Effector memory CD8-positive, alpha-beta T cell (primary cell): ENCODE data around the gene ANKRD53.
A peak's percentile ranks its signal among the peaks of the same experiment; 100 is the strongest.

Source experiments
- ATAC-seq: fragments of 150-1000 bp; cut with Tn5 transposase; replicated peaks from 2 replicates; pipeline ENCODE4 v1.10.0; 2021; ENCODE audit warnings: mild to moderate bottlenecking, moderate library complexity
- DNase-seq, 3 experiments: peaks; one replicate each; pipeline ENCODE4 v3.0.0; 2021
- H3K27ac Mint-ChIP-seq, 2 donors: one replicate each; pipeline ENCODE4 v1.8.0; 2022; ENCODE audit warnings: mild to moderate bottlenecking in 2 of 2, mixed read lengths in 2 of 2, moderate library complexity in 2 of 2
- H3K27me3 Mint-ChIP-seq, 2 donors: one replicate each; pipeline ENCODE4 v1.8.0; 2022; ENCODE audit warnings: mixed read lengths in 2 of 2
- H3K36me3 Mint-ChIP-seq: one replicate; pipeline ENCODE4 v1.8.0; 2022; ENCODE audit warnings: mild to moderate bottlenecking, moderate library complexity, mixed read lengths; ENCODE audit not compliant: insufficient read depth
- H3K4me1 Mint-ChIP-seq, 2 donors: one replicate each; pipeline ENCODE4 v1.8.0; 2022; ENCODE audit warnings: low read depth in 2 of 2, mixed read lengths in 2 of 2
- H3K4me3 Mint-ChIP-seq, 2 donors: one replicate each; pipeline ENCODE4 v1.8.0; 2022; ENCODE audit warnings: mild to moderate bottlenecking in 2 of 2, mixed read lengths in 2 of 2, moderate library complexity in 2 of 2
- H3K9me3 Mint-ChIP-seq, 2 donors: one replicate each; pipeline ENCODE4 v1.8.0; 2022; ENCODE audit warnings: mixed read lengths in 2 of 2

ANKRD53 gene

GRCh38 chr2:70964596-70965386 is 13.6 kb upstream of the ANKRD53 start:
- no peaks in the 10 kb centered on the region for H3K36me3 Mint-ChIP-seq
- H3K4me1 Mint-ChIP-seq: peaks cover 5 to 7% of the 10 kb centered on the region in 2 donors
- peaks cover 20 to 54% of the 10 kb centered on the region in 2 donors for H3K27me3 Mint-ChIP-seq
- no peaks in the 10 kb centered on the region for H3K9me3 Mint-ChIP-seq
- peak; percentile 99 for ATAC-seq
- peak overlapping the region; percentile 76 to 90 for H3K4me3 Mint-ChIP-seq
- peak overlapping the region in 1 of 2 donors; percentile 73 for H3K27ac Mint-ChIP-seq
- peak; percentile 83 to 84 (median 83) for DNase-seq

GRCh38 chr2:70965506-70965905 is 12.9 kb upstream of the ANKRD53 start:
- DNase-seq (no peak), ATAC-seq (no peak)
- Mint-ChIP-seq H3K9me3 (no peaks in the 10 kb centered on the region), H3K4me1 (peaks cover 5 to 7% of the 10 kb centered on the region in 2 donors), H3K4me3 (peak overlapping the region; percentile 76 to 90), H3K36me3 (no peaks in the 10 kb centered on the region), H3K27ac (peak overlapping the region in 1 of 2 donors; percentile 73), H3K27me3 (peaks cover 16 to 47% of the 10 kb centered on the region in 2 donors)

GRCh38 chr2:70966681-70967080 is 11.7 kb upstream of the ANKRD53 start:
- Mint-ChIP-seq H3K9me3 (no peaks in the 10 kb centered on the region), H3K36me3 (no peaks in the 10 kb centered on the region), H3K4me3 (no peak overlapping the region), H3K27me3 (peaks cover 16 to 41% of the 10 kb centered on the region in 2 donors), H3K4me1 (peaks cover 5 to 7% of the 10 kb centered on the region in 2 donors), H3K27ac (no peak overlapping the region)
- no peak for ATAC-seq
- DNase-seq: no peak

- Mint-ChIP-seq H3K4me3 (no peak overlapping the region), H3K9me3 (no peaks in the 10 kb centered on the region), H3K4me1 (peaks cover 5 to 7% of the 10 kb centered on the region in 2 donors), H3K36me3 (no peaks in the 10 kb centered on the region), H3K27ac (no peak overlapping the region), H3K27me3 (peaks cover 19 to 41% of the 10 kb centered on the region in 2 donors)
- no peak for ATAC-seq
- no peak for DNase-seq
Observed at GRCh38 chr2:70967189-70967588, 11.2 kb upstream of the ANKRD53 start.

- DNase-seq (no peak), ATAC-seq (no peak)
- Mint-ChIP-seq H3K27me3 (peaks cover 8 to 10% of the 10 kb centered on the region in 2 donors), H3K36me3 (peaks cover 6% of the 10 kb centered on the region), H3K9me3 (no peaks in the 10 kb centered on the region), H3K4me1 (peaks cover 14 to 17% of the 10 kb centered on the region in 2 donors), H3K27ac (peak overlapping the region in 1 of 2 donors; percentile 5), H3K4me3 (no peak overlapping the region)
Observed at GRCh38 chr2:70974592-70974991, 3.8 kb upstream of the ANKRD53 start.

- H3K4me3 Mint-ChIP-seq: no peak overlapping the region
- H3K9me3 Mint-ChIP-seq: no peaks in the 10 kb centered on the region
- H3K27me3 Mint-ChIP-seq: peaks cover 8 to 10% of the 10 kb centered on the region in 2 donors
- peaks cover 14 to 17% of the 10 kb centered on the region in 2 donors for H3K4me1 Mint-ChIP-seq
- peak overlapping the region in 1 of 2 donors; percentile 48 for H3K27ac Mint-ChIP-seq
- DNase-seq (no peak), ATAC-seq (no peak)
- H3K36me3 Mint-ChIP-seq: peaks cover 6% of the 10 kb centered on the region
Observed at GRCh38 chr2:70975237-70975636, 3.2 kb upstream of the ANKRD53 start.

- DNase-seq (no peak), ATAC-seq (no peak)
- H3K9me3 Mint-ChIP-seq: no peaks in the 10 kb centered on the region
- peaks cover 14 to 17% of the 10 kb centered on the region in 2 donors for H3K4me1 Mint-ChIP-seq
- H3K4me3 Mint-ChIP-seq: peak overlapping the region; percentile 89 to 92
- H3K27me3 Mint-ChIP-seq: no peaks in the 10 kb centered on the region
- peaks cover 6% of the 10 kb centered on the region for H3K36me3 Mint-ChIP-seq
- peak overlapping the region; percentile 92 to 95 for H3K27ac Mint-ChIP-seq
Observed at GRCh38 chr2:70977605-70978205, 725 bp upstream of the ANKRD53 start.

GRCh38 chr2:70979180-70979488 is 704 bp downstream of the ANKRD53 start:
- no peak for ATAC-seq
- no peak overlapping the region for H3K27ac Mint-ChIP-seq
- H3K4me3 Mint-ChIP-seq: peak overlapping the region in 1 of 2 donors; percentile 51
- H3K27me3 Mint-ChIP-seq: no peaks in the 10 kb centered on the region
- no peak for DNase-seq
- peaks cover 14 to 22% of the 10 kb centered on the region in 2 donors for H3K4me1 Mint-ChIP-seq
- peaks cover 6% of the 10 kb centered on the region for H3K36me3 Mint-ChIP-seq
- no peaks in the 10 kb centered on the region for H3K9me3 Mint-ChIP-seq

- H3K27me3 Mint-ChIP-seq: no peaks in the 10 kb centered on the region
- H3K4me1 Mint-ChIP-seq: peaks cover 18 to 24% of the 10 kb centered on the region in 2 donors
- no peak for ATAC-seq
- H3K27ac Mint-ChIP-seq: no peak overlapping the region
- DNase-seq: no peak
- no peaks in the 10 kb centered on the region for H3K9me3 Mint-ChIP-seq
- peaks cover 6% of the 10 kb centered on the region for H3K36me3 Mint-ChIP-seq
- H3K4me3 Mint-ChIP-seq: peak overlapping the region; percentile 23 to 51
Observed at GRCh38 chr2:70979626-70980025, 1.2 kb downstream of the ANKRD53 start.

GRCh38 chr2:70981421-70981820 is 3.0 kb downstream of the ANKRD53 start:
- no peak for DNase-seq
- Mint-ChIP-seq H3K36me3 (peaks cover 9% of the 10 kb centered on the region), H3K4me1 (peaks cover 27 to 29% of the 10 kb centered on the region in 2 donors), H3K27me3 (no peaks in the 10 kb centered on the region), H3K27ac (no peak overlapping the region), H3K9me3 (no peaks in the 10 kb centered on the region), H3K4me3 (no peak overlapping the region)
- ATAC-seq: no peak

GRCh38 chr2:70981866-70982810 is 3.7 kb downstream of the ANKRD53 start:
- H3K9me3 Mint-ChIP-seq: no peaks in the 10 kb centered on the region
- H3K27ac Mint-ChIP-seq: peak overlapping the region in 1 of 2 donors; percentile 15
- no peak for DNase-seq
- peaks cover 9% of the 10 kb centered on the region for H3K36me3 Mint-ChIP-seq
- ATAC-seq: no peak
- peaks cover 23% of the 10 kb centered on the region in 2 donors for H3K4me1 Mint-ChIP-seq
- no peak overlapping the region for H3K4me3 Mint-ChIP-seq
- no peaks in the 10 kb centered on the region for H3K27me3 Mint-ChIP-seq

GRCh38 chr2:70982971-70983370 is 4.5 kb downstream of the ANKRD53 start:
- Mint-ChIP-seq H3K36me3 (peaks cover 9% of the 10 kb centered on the region), H3K4me3 (no peak overlapping the region), H3K9me3 (no peaks in the 10 kb centered on the region), H3K27me3 (no peaks in the 10 kb centered on the region), H3K4me1 (peaks cover 15 to 18% of the 10 kb centered on the region in 2 donors), H3K27ac (peak overlapping the region; percentile 15 to 85)
- DNase-seq: no peak
- no peak for ATAC-seq

GRCh38 chr2:70983506-70984227 is 5.2 kb downstream of the ANKRD53 start:
- DNase-seq (no peak), ATAC-seq (no peak)
- Mint-ChIP-seq H3K27ac (no peak overlapping the region), H3K4me1 (peaks cover 14 to 16% of the 10 kb centered on the region in 2 donors), H3K4me3 (no peak overlapping the region), H3K9me3 (no peaks in the 10 kb centered on the region), H3K36me3 (peaks cover 14% of the 10 kb centered on the region), H3K27me3 (no peaks in the 10 kb centered on the region)
